NOMO-1 (cell line): ENCODE data around the gene INKA2.

Source experiments
- DNase-seq, 2 experiments: peaks; one replicate each; lab custom pipeline; 2025; ENCODE audit not compliant: unreplicated experiment in 2 of 2; lab: John Stamatoyannopoulos, UW

Gene INKA2

DNA sequence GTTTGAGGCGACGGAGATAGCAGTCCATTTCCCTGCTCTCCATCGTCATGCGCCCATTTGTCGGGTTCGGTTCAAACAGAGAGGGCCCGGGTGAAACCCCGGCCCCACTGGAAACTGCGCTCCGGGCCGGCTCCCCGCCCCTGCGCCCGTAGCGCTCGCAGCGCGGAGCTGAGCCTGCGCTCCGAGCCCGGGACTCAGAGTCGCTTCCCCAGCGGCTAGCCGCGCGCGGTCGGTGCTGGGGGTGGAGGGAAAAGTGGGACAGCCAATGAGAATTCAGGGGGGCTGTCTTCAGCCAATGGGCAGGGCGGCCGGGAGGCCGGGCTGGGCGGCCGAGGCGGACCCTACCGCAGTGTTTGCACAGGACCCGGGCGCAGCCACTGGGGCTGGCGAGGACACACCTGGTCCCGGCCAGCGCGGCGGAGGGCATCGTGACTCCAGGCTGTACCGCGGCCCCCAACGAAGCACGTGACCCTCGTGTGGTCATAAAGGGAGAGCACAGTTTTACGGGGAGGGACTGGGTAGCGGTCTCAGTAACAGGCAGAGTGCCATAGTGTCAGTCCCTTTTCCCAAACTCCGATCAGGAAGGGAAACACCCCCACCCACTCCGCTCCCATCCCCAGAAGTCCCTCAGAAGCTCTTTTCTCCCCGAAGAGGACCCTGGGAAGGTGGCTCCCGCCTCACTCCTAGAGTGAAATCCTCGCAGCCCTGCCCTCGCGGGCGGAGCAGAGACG lies at the start of gene INKA2:
INKA2 (minus strand) TSS at position 202 of the 731 bp plus-strand sequence; CDS start at position 49, 153 bp downstream.
- DNase-seq, result peak; percentile 78 to 81

DNA sequence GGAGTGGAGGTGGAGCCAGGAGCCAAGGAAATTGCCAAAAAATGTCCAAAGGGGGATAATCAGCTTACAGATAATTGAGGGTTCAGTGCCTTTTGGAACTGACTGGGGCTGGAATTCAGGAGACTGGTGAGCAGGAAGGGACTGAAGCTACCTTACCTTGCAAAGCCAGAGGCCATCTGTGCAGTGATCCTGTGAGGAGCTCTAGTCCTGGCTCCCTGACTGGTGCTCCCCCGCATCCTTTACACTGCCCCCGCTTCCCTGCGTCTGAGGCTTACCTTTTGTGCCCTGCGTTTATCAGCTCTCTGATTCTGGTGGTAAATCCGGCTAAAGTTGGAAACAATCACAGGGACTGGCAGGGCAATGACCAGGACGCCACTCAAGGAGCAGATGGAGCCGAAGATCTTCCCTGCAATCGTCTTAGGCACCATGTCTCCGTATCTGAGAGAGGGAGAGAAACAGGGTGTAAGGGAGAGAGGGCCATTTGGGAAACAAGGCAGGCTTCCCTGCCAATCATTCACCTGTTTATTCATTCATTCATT lies 47.5 kb upstream of the INKA2 start:
- no peak for DNase-seq

DNA sequence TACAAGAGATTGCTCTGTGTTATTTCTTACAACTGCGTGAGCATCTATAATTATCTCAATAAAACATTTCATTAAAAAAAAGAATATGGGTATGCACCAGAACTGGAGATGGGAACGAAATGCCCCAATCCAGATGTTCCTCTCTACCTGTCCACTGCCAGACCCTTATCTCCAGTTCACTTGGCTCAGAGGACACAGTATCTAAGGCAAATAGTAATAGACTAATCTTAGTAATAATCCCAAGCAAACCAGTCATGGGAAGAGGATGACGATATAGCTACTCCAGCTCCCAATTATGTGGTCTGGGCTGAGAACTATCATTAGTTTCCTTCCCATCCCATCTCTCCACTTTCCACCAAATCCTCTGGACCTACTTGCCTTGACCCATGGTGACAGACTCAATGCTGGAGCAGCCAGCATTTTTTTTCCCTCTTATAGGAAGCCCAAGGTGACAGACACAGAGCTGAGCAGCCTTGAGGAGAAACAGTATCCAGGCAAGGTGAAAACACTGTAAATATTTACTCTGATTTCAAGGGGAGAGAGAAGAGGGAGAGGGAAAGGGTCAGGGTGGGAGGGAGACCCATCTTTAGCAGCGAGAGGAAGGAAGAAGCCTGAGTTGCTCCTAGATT lies 45.2 kb upstream of the INKA2 start:
- no peak for DNase-seq

DNA sequence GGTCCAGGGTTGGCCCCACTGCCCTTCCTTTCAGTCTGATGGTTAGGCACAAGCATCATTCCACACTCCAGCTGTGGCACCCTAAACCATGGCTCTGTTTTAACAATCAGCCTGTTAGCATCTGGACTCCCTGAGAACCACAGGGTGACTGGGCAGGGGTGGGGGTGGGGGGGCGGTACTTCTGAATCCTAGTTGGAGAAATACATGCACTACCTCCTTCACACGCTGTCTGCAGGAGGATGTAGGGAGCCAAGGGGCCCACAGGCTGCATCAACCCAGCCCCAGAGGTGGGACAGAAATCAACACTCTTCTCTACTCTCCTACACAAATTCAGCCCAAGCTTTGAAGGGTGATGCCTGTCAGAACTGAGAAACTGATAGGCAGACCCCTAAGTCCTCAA lies 40.4 kb upstream of the INKA2 start:
- no peak for DNase-seq

DNA sequence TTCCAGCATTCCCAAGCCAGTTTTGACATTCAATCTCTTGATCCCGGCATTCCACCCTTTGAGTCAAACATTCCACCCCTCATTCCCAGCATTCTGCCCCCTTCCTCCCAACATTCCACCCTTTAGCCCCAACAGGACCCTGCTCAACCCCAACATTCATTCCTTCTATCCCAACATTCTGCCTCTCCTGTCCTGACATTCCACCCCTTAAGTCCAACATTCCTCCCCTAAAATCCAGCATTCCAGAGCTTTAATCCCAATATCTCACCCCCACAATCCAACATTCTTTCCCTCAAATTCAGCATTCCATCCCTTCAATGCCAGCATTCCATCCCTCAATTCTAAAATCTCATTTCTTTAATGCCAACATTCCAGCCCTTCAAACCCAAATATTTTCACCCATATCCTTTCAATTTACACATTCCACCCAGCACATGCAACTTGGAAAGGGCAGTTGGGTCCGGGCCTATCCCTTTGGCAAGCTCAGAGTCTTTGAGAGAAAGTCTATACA lies 39.4 kb upstream of the INKA2 start:
- no peak for DNase-seq

DNA sequence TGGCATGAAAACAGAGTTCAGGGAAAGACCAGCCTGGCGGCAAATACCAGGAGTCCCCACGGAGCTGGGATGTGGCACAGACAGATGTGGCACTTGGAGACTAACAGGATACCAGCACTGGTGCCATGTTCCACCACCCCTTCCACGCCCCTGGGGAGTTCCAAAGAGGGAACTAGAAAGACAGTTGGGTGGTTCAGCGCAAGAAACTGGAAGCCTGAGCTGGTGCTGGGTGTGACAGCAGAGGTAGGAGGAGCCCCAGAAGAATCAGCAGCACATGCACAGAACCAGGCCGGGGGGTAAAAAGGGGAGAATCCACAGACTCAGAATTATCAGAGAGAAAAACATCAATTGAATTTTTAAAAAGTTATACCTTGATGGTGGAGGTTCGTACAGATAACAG lies 38.9 kb upstream of the INKA2 start:
- no peak for DNase-seq

DNA sequence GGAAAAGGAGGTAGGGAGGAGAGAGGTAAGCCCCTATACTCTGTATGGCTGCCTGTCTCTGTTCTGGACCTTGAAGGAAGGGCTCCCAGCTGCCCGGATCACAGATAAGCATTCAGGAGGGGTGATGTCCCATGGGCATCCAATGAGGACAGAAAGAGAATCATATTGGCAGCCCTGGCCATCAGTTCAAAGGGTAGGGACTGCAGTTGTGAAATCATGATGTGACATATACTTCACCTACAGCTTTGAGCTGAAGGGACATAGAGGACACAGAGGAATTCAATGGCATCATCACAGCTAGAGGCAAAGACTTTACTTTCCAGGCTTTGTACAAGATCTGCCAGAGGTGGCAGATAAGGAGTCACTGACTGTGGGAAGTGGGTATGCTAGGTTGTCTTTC lies 38.1 kb upstream of the INKA2 start:
- DNase-seq, result no peak

DNA sequence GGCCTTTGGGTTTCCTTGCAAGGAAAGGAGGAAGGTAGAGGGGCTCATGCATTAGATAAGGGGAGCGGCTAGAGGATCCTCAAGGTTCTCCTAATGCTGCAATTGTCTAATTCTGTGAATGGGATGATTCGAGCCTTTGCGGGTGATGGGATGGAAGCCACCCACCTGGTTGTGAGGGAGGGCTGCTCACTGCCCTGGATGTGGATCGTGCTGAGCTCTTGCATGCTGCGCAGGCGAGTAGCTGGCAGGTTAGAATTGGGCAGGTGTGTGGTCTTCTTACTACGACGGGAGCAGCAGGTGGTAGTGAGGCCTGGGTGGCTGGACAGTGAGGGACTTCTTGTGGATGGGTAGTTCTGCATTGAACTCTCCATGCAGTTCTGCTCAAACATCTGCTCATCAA lies 37.7 kb upstream of the INKA2 start:
- no peak for DNase-seq

DNA sequence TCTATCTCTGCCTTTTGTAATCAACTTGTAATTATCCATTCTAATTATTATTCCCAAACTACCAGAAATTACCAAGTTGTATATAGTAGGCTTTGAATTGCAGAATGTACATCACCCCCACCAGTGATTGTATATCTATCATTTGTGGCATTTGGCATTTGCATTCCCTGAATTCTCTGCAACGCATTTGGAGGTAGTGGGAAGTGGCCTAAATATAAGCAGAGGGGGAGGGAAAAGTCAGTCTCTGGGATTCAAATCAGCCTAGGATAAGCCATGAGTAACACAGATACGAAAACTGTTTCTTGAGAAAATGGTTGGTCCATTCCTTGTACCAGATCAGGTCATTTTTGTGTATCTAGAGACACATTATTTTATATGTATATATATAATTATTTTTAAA lies 37.2 kb upstream of the INKA2 start:
- no peak for DNase-seq

DNA sequence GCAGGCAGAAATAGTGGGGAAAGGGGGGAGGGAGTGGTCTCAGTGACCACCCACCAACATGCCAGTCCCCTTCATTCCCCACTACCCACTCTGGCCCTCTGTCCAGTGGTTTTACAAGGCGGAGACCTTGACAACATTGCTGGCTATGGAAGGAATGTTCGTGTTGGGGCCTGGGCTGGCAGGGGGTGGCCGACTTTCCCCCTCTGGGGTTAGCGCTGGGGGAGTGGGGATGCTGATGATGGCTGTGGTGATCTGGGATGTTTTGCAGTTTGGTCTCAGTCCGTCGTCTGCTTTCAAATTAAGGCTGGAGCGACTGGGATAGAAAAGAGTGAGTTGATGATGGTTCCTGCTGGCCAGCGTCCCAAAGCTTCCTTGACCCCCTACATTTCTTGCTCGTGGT lies 36.8 kb upstream of the INKA2 start:
- no peak for DNase-seq

DNA sequence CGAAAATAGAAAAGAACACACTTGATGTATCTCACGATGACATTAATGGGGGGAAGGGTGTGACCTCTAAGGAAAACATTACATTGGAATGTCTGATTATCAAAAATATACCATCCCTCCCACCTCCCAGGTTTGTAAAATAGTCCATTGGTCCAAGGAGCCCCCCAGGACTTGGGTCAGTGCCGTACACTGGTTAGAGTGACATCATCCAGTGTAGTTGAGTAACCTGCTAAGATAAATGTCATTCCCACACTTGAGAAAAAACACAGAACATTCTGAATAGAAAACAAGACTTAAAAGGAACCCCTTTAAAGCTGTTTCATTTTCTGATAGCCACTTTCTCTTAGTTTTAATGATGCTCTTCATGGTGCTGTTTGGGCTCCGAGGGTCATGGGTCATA lies 31.7 kb upstream of the INKA2 start:
- no peak for DNase-seq

DNA sequence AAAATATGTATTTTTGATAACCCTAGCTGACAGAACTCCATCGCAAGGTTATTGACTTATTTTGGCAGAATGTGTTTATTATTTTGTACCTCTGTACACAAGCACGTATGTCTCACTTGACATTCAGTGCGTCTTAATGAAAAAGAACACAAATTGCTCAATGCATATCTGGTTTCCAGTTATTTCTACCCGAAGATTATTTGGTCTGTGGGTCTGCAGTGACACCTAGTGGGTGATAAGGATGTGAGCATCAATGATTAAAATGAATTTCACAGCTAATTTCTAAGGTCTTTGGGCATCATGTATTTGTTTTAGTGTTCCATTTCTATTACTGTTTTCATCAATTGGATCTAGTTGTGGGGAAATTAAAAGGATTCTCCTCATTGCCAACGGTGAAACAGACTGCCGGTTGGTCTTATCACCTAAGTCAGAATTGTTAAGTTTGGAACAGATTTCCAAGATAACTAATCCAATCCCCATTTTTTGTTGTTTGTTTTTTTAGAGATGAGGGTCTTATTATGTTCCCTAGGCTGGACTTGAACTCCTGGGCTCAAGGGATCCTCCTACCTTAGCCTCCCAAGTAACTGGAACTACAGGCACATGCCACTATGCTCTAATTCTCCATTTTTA lies 30.4 kb upstream of the INKA2 start:
- peak; percentile 11 to 53 for DNase-seq

DNA sequence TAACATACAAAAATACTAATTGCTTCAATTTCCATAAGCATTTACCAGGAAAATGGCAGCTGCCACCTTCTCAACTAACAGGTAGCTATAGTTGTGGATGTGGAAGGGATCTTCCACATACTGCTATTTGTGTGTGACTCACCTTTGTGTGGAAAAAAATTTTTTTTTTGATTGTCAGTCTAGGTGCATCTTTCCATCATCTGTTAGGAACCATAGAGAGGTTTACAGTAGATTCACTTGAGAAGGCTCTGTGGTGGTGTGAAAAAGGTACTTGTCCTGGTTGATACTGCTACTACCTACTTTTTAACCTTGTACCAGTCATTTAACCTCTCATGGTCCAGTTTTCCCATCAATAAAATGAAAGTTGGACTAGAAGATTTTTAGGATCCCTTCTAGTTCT lies 29.4 kb upstream of the INKA2 start:
- DNase-seq, result no peak

DNA sequence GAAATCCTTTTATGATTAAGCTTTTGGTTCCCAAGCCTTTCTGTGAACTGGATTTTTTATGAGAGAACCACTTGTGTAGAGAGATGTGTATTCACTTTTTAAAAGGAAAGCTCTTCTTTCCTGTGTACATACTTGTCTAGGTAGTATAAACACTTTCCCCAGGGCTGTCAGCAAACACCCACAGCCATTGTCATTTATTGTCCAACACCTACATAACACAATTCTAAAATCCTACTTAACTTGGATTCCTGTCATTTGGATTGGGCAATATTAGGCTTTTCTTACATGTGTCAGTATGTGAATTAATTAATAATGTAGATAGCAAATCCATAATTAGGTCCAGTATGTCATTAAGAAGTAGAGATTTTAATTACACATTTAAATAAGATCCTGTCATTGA lies 28.8 kb upstream of the INKA2 start:
- no peak for DNase-seq

DNA sequence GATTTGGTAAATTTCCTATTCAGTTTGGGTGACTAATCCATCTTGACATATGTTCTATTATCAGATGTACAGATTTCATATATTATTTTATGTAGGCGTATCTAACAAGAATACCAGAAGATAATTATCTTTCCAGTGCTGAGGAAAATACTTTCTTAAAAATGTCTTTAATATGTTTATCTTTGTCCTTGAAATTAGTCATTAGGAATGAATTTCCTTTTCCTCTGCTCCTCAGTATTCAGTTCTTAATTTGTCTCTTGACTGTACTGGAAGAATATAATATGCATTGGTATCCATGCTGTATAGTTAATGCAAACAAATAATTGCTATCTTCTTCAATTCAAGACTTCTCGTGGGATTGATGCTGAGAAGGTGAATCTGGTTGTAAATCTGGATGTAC lies 23.1 kb upstream of the INKA2 start:
- no peak for DNase-seq

DNA sequence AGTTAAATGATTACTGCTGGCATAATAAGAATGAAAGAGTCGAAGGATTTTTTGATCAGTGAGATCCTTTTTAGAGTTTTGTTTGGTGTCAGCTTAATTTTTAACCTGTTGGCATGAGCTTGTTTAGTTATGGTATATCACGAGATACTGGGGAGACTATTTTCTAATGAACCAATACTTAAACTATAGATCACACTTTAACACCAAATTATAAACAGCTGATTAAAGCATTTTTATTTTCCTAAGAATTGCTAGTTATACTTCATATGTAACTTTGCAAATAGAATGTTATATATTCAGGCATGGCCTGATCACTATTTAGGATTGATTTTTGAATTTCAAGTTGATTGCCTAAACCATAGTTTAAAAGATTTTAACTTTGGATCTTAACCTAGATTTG lies 22.5 kb upstream of the INKA2 start:
- DNase-seq, result no peak

DNA sequence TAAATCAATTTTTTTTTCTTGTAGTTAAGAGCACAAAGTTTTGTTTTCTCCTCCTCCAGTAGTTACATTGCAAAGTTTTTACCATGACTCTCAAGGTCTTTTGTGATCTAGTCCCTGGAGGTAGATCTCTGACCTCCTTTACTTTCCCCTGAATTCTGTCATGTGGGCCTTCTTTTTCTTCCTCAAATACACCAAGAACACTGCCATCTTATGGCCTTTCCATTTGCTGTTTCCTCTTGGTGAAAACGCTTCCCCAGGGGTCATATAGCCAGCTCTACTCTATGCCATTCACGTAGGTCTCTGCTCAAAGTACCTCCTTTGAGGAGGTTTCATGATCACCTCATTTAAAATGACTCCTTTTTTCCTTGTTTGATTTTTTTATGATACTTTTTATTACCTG lies 19.2 kb upstream of the INKA2 start:
- DNase-seq, result peak in 1 of 2 experiments; percentile 23

DNA sequence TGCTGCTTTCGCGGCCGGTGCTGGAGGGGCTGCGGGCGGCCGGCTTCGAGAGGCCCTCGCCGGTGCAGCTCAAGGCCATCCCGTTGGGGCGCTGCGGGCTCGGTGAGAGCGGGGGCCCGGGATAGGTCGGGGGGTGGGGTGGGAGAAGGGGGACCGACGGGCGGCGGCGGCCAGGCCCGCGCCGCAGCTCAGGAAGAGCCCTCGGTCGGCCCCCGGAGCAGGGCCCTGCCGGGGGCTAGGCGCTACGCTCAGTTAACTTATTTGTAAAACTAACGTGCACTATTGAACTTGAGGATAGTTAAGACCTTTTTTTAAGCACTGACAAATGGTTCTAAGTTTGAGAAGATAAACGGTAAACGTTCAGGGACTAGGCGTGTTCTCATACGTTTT lies 16.9 kb upstream of the INKA2 start:
- DNase-seq, result no peak

DNA sequence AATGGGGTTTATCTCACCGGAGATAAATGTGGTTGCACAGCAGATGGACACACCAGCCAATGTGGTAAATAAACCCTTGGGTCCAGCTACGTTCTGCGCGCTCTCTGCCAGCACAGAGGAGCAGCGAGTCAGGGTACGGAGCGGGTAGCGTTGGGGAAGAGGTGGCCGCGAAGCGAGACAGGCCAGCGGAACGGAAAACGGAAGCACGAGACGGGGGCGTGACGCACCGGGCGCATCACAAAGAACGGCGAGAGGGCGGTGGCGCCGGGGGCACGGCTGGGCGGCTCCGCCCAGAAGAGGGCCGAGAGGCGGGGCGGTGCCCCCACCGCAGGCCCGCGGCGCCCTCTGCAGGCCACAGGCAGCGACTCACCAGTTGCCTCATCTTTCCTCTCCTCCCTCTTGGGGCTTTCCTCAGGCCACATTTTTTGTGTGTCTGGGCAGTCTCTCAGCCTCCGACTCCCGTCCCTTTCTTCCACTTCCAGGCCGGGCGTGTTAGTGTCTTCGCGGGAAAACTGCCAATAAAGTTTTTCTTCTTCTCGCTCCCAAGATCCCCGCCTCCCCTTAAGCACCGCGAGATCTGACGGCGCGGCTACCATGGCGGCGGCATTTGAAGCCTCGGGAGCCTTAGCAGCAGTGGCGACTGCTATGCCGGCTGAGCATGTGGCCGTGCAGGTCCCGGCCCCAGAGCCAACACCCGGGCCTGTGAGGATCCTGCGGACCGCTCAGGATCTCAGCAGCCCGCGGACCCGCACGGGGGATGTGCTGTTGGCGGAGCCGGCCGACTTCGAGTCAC lies 16.3 kb upstream of the INKA2 start, which contains the start of gene DDX20:
DDX20 (plus strand) TSS at position 571 of the 793 bp plus-strand sequence; CDS start at position 595, 24 bp downstream.
- DNase-seq, result peak; percentile 96 to 98

DNA sequence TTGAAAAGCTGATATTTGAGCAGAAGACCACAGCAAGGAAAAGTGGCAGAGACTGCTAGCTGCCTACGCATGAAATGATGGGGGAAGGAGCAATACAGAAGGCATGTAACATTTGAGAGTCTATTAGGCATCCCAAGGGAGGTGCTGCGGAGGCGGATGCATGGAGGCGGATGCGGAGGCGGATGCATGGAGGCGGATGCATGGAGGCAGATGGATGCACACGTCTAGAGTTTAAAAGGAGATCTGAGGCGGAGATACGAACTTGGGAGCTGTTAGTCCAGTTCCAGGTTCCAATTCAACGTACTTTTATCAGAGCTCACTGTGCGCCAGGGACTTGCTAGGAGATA lies 15.8 kb upstream of the INKA2 start:
- no peak for DNase-seq
